PC-3 (cell line): ENCODE data around the gene RETREG1.

Source experiments
- CTCF ChIP-seq: fragments of 300-600 bp; sonication (generic); conservative IDR thresholded peaks from 2 replicates; pipeline ENCODE4 v1.5.1; 2017; ENCODE audit warnings: antibody characterized with exemption, low read depth, mild to moderate bottlenecking, low read length
- EZH2 ChIP-seq: fragments of 300-600 bp; sonication (generic); IDR thresholded peaks from one replicate; pipeline ENCODE4 v1.6.1; 2017; ENCODE audit warnings: antibody characterized with exemption, mild to moderate bottlenecking, low read length; ENCODE audit not compliant: unreplicated experiment

- TF ChIP-seq EZH2 (no peak), CTCF (no peak)
Observed at GRCh38 chr5:16654647-16655334, 38.0 kb upstream of the RETREG1 start.
